Right lobe of liver (tissue), 4 donors: ENCODE measurements around the gene CAPZA2.

ENCODE experiments used
- CTCF ChIP-seq, 4 donors: fragments of 200-600 bp in 3 of 4; fragments of 450-650 bp in 1 of 4; IDR thresholded peaks; one replicate each; pipeline versions ENCODE4 v1.5.1 to v1.8.0; 2016 to 2022; ENCODE audit warnings: antibody characterized with exemption in 4 of 4, mild to moderate bottlenecking in 2 of 4
- POLR2A ChIP-seq: fragments of 450-650 bp; IDR thresholded peaks from one replicate; pipeline ENCODE4 v1.6.1; 2017; ENCODE audit warnings: antibody characterized with exemption, mild to moderate bottlenecking
- donor health status: DM: no; HTN: no; CAD: no.
- donor health status: DM: no; HTN: no; CAD: no.
- donor health status: DM: no; HTN: yes; CAD: no.

GRCh38 chr7:116842371-116842770, 20.0 kb upstream of the CAPZA2 start:
- TF ChIP-seq CTCF (IDR thresholded peaks at IDR 0.05) (no peak), POLR2A (no peak)
